GM18868 (cell line): Measurements from ENCODE around the gene ZBTB7A.

Source experiments
- ATAC-seq: cut with Tn5 transposase; IDR thresholded peaks from one replicate; pipeline ENCODE4 v1.9.1; 2021; ENCODE audit warnings: mild to moderate bottlenecking, moderate library complexity; ENCODE audit not compliant: unreplicated experiment

Gene ZBTB7A

DNA sequence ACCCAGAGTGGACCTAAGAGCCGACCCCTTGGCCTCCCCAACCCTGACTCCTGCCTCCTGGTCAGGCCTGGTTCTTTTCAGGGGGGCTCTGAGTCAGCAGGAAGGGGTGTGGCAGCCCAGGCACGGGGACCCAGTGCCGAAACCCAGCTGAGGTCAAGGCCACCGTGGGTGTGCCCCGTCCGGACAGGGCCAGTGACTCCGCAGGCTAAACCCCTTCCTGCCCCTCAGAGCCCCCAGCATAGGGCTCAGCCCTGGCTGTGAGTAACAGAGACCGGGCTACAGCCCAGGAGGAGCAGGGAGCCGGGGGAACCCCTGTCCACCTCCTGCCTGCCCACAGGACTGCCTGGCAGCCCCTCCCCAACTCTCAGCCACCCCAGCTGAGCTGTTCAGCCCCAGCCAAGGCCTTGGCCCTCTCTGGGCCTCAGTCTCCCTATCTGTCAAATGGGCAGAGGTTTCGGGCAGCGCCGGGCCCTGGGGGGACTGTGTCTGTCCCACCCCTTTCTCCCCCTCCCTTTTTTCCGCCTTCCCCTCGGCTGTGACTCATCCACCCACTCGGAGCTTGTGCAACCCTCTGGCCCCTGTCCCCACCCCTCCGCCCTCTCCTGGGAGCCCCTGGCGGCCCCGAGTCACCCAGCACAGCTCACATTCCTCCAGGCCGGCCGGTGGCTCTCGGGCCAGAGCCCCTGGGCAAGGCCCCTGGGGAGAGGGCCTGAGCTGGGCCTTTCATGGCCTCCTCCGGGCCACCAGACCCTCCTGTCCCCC lies 8.6 kb downstream of the ZBTB7A start:
- ATAC-seq: no peak

DNA sequence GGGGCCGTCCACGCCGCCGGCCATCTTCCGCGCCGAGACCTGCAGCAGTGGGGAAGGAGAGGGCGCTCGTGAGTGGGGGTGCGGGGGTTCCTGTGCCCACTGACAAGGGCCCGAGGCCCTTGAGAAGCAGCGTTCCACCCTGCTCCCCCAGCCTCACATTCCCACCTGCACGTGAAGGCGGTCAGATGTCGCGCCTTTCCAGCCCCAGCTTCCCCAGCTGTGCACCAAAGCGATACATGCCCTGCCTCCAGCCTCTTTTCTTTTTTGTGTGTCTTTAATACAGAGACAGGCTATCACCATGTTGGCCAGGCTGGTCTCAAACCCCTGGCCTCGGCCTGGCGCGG lies 11.5 kb downstream of the ZBTB7A start:
- ATAC-seq: no peak

DNA sequence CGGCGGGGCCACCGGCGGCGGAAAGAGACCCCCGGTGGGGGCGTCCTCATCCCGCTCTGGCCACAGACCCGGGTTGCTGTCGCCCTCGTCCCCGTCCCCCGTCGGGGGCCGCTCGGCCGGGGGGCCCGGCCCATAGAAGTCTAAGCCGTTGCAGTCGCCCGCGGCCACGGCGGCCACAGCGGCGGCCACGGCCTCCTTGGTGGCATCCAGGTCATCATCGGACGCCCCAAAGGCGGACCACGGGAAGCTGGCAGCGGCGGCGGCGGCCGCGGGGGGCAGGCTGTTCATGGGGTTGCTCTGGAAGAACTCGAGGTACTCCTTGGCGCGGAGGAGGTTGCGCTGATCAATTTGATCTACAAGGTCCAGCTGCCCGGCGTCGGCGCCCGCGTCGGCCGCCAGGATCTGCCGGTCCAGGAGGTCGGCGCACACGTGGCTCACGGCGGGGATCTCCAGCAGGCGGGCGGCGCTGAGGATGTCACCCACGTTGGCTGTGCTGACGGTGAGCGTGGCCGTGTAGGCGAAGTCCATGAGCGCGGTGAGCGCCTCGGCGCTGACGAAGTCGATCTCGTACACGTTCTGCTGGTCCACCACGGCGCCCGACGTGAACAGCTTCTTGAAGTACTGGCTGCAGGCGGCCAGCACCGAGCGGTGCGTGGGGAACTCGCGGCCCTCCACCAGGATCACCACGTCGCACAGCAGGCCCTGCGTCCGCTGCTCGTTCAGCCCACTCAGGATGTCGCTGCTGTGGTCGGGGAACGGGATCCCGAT lies 12.1 kb downstream of the ZBTB7A start:
- ATAC-seq: no peak

DNA sequence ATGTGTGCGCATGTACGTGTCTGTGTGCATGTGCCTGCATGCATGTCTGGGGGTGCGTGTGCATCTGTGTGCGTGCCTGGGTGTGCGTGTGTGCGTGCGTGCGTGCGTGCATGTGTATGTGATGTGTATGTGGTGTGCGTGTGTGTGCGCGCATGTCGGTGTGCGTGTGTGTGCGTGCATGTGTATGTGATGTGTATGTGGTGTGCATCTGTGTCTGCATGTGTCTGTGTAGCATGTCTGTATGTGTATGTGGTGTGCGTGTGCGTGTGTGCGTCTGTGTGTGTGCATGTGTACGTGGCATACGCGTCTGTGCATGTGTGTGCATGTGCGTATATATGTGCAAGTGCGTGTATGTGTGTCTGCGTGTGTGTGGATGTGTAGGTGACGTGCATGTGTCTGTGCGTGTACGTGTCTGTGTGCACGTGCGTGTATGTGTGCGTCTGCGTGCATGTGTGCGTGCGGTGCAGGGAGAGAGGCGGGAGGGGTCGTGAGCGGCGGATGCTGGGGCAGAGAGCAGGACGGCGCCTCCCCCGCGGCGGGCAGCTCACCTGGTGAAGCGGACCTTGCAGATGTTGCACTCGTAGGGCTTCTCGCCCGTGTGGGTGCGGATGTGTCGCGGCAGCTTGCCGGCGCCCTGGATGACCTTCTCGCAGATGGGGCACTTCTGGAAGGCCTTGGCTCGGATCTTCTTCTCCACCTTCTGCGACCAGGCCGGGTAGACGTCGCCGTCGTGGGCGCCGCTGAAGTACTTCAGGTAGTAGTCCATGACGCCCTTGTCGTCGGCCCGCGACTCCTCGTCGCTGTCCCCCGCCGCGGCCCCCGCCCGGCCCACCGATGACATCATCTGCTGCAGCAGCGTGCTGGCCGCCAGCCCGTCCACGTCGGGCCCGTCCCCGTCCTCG lies 13.0 kb downstream of the ZBTB7A start:
- ATAC-seq: no peak

DNA sequence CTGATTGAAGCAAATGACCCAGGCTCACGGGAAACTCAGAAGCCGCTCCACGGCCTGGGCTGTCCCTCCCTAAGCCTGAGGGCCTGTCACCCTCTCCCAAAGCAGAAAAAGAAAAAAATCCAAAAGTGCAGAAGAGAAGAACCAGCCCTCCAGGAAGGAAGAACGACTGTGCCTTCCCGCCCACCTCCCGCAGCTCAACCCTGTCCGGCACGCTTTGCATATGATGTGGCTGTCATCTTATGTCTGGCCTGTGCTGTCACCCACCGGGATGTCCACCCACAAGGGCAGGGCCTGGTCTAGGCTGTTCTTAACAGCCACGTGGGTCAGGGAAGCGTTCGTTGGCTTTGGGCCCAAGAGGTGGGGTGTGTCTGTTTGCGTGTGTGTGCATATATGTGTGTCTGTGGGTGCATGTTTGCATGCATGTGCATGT lies 13.7 kb downstream of the ZBTB7A start:
- no peak for ATAC-seq

DNA sequence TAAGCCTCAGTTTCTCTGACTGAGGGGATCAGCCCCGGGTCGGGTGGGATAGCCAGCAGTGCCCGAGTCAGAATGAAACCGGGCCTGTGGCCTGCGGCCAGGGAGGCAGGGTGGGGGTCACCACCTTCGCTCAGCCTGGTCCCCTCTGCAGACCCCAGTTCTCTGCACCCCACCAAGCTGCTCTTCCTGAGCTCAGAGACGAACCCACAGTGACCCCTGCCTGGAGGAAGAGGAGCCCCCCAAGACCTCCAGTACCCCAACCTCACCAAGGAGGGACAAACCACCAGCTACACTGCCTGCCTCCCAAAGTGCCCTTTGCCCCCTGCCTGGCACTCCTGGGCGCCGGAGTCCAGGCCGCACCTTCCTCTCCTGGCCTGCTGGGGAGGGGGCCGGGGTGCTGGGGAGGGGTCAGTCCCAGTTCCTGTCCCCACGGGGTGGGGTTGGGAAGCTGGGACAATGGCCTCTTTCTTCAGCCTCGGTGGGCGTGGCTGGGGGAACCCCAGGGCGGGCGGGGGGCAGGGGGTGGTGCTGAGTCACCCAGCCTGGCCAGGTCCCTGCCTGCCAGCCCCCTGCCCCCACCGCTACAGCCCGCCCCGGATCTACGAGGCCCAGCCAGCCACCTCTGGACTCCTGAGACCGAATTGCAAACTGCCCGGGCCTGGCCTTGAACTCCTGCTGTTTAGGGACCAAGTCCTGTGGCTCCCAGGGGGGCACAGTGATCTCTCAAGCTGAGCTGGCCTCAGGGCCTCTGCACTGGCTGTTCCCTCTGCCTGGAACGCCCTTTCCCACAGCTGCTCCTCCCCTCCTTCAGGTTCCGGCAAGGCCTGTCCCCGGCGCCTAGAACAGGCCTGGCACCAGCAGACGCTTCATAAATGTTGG lies 14.3 kb downstream of the ZBTB7A start:
- ATAC-seq: no peak

DNA sequence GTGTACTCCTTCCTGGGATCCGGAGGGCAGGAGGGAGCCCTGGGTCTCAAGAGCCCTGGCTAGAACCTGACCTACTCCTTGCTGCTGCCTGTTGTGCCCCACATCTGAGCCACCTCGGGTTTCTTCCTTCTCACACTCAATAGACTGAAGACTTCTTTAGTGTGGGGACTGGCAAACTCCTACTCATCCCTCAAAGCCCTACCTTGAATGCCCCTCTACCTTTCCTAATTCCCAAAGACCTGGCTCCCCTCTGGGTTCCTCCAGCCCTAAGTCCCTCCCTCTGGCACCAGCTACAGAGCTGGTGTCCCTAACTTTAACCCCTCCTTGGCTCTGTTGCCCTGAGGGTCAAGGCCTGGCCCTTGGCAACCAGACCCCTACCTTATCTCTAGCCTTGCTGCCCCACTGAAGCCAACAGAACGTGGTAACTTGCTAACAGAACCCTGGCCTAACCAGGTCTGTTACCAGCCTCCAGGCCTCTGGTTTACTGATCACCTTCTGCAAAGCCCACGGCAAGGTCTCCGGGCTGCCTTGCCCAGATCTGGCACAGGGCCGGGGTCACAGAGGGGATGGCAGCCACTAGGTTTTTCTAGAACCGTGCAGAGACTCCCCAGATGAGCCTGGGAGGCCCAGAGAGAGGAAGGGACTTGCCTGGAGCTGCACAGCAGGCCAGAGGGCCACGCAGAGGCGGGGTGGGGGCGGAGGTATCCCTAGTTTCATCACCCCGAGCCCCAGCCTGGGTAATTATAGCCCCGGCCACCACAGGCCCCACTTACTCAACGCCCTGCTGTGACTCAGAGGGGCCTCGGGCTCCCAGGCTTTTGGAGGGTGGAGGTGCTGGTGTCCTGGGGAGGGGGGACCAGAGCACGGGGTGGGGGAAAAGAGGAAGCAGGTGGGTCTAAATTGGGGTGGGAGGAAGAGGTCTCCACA lies 15.3 kb downstream of the ZBTB7A start:
- no peak for ATAC-seq

DNA sequence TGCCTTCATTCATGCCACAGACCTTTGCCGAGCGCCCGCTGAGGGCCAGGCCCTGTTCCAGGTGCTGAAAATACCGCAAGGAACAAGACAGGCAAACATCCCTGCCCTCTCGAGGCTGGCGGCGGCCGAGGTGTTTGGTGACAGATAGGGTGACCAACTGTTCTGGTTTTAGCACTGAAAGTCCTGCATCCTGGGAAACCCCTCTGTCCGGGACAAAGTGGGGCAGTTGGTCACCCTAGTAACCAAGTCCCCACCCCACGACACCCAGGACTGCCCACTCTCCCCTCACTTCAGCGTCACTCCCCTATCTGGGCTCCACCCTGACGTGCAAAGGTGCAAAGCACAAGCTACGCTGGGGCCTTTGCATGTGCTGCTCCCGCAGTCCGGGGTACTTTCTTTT lies 17.3 kb downstream of the ZBTB7A start:
- ATAC-seq: no peak

DNA sequence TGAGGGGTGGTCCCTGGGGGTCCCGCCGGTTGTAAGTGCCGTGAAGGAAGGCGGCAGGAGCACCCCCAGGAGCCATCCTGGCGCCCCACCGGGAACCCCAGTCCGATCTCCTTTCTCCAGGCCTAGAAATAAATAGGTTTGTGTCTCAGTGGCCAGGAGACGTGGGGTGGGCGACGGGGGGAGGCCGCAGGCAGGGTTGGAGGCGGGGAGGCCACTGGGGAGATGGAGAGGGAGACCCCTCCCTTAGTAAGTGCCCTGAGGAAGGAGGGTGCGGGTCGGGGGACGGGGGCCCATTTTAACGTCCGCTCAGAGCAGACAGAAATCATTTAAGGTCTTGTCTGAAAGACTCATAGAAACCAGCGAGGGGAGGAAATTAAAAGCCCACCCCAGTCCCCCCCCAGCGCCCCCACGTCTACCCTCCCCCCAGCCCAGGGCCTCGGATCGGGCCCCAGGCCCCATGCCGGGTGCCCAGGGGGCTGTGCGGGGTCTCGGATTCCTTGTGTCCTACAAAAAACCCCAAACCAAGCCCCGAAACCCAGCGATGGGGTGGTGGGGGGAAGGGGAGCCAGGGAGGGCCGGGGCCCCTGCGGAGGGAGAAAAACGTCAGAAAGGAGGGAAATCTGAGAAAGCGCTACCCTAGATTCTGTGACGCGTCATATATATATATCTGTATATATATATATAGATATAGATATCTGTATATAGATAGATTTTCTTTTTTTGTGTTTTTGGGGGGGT lies 19.6 kb downstream of the ZBTB7A start:
- no peak for ATAC-seq

DNA sequence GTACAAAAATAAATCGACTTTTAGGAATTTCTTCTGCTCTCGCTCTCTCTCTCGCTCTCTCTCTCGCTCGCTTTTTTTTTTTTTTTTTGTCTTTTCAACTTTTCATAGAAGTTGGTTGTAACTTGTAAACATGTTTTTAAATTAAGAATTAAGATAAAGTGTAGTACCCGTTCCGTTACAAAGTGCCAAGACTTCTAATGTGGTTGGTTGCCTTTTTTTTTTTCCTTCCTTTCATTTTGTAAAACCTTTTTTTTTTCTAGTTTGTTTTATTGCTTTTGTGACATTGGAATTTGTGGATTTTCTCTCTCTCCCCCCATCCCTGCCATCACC lies 20.4 kb downstream of the ZBTB7A start:
- no peak for ATAC-seq

DNA sequence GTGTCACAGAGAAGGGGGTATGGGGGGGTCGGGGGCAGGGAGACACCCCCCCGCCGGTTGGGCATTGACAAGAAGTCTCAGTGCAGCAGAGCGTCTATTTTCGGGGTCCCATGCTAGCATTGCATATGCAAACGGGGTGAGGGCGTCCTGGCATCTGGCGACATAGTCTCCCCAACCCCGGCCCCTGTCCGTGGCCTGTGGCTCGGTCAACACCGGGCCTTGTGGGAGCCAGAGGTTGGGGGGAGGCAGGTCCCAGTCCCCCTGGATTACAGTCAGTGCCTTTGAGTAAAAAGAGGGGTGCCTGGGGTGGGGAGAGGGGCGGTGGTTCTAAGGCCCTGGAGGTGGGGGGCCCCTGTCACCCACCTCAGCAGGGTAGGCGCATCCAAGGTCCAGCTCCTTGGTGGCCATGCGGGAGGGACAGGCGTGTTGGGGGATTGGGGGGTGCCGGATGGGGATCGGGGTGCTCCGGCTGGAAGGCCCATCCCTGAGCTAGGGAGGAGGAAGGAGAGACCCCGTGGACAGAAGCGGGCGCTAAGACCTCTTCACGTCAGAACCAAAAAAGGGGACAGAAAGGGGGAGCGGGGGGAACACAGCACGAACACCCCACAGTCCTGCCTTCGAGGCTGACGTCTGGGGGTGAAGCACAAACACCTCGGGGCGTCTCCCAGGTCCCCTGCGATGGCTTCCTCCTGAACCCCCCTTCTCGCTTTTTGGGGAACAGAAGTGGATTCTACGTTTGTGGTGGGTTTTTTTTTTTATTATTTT lies 20.9 kb downstream of the ZBTB7A start:
- no peak for ATAC-seq

DNA sequence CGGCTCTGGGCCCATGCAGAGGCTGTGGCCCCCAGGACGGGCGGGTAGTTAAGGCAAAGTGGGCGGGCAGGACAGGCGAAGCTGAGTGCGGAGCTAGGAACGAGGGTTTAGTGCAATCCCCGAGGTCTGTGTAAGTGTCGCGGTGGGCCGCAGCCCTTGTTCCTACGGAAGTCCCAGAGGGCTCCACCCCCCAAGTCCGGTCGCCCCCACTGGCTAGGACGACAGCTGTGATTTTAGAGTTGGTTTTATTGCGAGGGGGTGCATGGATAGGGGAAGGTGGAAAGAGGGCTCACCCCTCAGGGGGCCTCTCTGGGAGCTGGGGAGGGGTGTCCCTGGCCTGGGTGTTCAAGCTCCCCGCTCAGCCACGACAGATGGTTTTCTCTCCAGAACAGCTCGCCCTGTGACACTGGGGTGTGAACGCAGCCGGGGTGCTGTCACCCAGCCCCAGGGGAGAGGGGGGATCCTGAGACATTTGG lies 21.7 kb downstream of the ZBTB7A start:
- no peak for ATAC-seq

DNA sequence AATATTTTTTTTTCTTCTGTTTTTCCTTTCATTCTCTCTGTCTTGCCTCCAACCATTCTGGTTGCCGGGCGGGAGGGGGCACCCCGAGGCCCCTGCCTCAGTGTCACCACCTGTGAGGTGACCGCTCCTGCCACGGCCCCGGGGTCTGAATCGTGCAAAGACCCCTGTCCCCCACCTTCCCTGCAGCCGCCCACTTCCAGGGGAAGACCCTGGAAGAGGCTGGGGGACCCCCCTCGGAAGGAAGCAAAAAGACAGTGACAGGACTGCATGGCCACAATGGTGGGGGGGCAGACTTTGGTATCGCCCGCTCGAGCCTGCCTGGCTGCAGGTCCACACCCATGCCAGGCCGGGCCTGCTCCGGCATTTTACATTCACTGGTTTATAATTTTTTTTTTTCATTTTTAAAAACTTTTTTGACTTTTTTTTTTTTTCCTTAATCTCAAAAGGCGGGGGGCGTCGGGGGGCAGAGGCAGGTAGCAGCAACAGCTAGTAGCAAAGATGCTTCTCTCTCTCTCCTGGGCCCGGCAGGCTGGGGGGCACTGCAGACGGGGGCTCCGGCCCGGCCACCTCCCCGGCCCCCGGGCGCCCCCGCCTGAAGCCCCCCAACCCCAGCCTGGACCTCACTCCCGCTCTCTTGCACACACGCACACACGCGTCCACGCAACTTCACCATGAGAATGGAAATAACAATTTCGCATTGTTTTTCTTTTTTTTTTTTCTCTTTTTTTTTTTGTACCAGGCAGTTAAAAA lies 22.6 kb downstream of the ZBTB7A start:
- no peak for ATAC-seq

DNA sequence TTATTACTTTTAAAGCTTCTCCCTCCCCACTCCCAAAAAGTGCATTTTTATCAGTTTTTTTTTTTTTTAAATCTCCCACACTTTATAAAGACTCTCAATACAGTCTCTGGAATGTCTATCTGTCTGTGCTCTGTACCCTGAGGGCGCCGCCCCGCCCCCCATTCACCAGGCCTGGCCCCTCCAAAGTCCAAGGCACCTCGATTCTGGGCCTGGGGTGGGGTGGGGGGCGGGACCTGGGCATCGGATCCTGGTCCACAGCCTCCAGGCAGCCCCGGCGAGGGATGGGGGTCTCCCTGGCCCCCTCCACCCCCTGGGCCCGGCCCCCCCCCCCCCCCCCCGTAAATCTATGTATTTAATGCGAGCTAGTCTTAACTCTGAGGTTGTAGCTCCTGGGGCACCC lies 23.3 kb downstream of the ZBTB7A start:
- no peak for ATAC-seq

DNA sequence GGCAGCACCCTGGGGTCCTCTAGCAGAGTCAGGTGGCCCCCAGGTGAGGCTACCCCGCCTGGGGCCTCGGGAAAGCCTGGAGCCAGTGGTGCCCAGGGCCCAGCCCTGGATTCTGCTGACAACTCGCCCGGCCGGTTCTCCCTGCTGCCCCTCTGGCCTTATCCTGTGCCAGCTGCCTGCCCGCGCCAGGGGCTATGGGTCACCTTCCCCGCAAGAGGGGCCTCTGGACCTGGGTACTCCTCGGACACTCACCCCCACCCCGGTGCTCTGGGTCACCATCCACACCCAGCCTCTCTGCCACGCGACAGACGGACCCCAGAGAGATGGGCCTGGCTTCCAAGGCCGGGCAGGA lies 24.0 kb downstream of the ZBTB7A start:
- ATAC-seq: no peak

DNA sequence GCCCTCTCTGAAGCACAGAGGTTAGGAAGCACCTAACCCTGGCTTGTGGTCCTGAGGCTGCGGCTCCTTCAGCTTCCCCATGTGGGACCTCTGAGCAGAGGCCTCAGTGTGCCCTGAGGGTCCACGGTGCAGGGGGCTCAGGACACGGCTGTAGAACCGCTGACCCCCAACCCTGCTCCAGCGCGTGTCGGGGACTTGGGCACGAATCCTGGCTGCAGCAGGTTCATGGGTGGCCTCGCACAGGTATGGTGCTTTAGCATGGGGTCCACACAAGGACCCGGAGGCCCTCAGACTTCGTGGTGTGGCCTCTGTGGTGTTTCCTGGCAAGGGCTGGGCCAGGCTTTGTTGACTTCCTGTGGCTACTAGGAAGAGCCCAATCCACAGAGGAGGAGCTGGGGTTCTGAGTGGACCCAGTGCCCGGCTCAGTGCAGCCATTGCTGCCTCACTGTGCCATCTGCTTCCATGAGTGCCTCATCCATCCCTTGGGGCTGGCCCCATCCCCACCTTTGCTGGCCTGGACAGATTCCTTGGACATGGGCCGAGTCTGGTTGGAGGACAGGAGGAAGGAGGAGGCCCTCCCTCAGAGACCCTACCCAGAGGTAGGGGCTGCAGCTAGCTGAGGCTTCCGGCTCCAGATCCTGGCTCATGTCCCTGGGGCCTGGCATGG lies 24.5 kb downstream of the ZBTB7A start:
- ATAC-seq: no peak
